Sigmoid colon (tissue), 3 donors: ENCODE data around the gene RIC1.

Source experiments
- CTCF ChIP-seq, 4 experiments: fragments of 450-650 bp in 3 of 4; fragments of 200-600 bp in 1 of 4; IDR thresholded peaks; one replicate each; pipeline ENCODE4 v1.5.1; 2016 to 2019; ENCODE audit warnings: antibody characterized with exemption in 4 of 4, mild to moderate bottlenecking in 3 of 4, moderate library complexity in 2 of 4
- POLR2A ChIP-seq, 2 donors: fragments of 450-650 bp; IDR thresholded peaks; one replicate each; pipeline ENCODE4 v1.6.1; 2016; ENCODE audit warnings: antibody characterized with exemption in 2 of 2, mild to moderate bottlenecking in 2 of 2, moderate library complexity in 2 of 2

DNA sequence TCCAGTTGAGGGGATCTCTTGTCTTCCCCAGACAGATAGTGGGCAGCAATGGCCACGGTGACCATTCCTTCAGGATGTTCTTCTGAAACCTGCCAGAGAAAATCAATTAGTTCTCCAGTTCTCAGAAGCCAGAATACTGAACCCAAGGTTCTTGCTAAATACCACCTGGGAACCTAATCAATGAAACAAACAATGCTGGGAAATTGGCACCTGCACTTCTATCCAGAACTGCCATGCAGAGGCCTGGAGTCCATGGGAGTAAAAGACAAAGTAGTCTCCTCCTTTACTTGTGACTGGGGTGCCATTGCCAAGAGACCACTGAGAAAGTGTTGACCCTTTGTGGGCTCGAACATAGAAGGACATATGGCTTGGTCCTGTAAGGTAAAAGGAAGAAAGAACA lies 158.3 kb downstream of the RIC1 start:
- TF ChIP-seq CTCF (IDR thresholded peaks at IDR 0.05) (no peak), POLR2A (IDR thresholded peaks at IDR 0.05) (no peak)
